ENCODE data around the gene SEMA6A.

SEMA6A gene

GRCh38 chr5:116467465-116467843, 107.2 kb downstream of the SEMA6A start:
- H3K27ac Mint-ChIP-seq, result peak overlapping the region in 2 of 3 experiments; percentile 55 to 82
- no peaks in the 10 kb centered on the region for H3K27me3 Mint-ChIP-seq (ENCODE audit: low read depth)
- TF ChIP-seq, protein P1, sequence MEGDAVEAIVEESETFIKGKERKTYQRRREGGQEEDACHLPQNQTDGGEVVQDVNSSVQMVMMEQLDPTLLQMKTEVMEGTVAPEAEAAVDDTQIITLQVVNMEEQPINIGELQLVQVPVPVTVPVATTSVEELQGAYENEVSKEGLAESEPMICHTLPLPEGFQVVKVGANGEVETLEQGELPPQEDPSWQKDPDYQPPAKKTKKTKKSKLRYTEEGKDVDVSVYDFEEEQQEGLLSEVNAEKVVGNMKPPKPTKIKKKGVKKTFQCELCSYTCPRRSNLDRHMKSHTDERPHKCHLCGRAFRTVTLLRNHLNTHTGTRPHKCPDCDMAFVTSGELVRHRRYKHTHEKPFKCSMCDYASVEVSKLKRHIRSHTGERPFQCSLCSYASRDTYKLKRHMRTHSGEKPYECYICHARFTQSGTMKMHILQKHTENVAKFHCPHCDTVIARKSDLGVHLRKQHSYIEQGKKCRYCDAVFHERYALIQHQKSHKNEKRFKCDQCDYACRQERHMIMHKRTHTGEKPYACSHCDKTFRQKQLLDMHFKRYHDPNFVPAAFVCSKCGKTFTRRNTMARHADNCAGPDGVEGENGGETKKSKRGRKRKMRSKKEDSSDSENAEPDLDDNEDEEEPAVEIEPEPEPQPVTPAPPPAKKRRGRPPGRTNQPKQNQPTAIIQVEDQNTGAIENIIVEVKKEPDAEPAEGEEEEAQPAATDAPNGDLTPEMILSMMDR (IDR thresholded peaks at IDR 0.05; ENCODE audit: unreplicated experiment in 3 of 3), result no peak
- peaks cover 27% of the 10 kb centered on the region for H3K4me1 Mint-ChIP-seq
- H3K4me3 Mint-ChIP-seq, result no peak overlapping the region
- H3K9me3 Mint-ChIP-seq, result peaks cover 4% of the 10 kb centered on the region
- peaks cover 86% of the 10 kb centered on the region for H3K36me3 Mint-ChIP-seq (ENCODE audit: low read depth)

DNA sequence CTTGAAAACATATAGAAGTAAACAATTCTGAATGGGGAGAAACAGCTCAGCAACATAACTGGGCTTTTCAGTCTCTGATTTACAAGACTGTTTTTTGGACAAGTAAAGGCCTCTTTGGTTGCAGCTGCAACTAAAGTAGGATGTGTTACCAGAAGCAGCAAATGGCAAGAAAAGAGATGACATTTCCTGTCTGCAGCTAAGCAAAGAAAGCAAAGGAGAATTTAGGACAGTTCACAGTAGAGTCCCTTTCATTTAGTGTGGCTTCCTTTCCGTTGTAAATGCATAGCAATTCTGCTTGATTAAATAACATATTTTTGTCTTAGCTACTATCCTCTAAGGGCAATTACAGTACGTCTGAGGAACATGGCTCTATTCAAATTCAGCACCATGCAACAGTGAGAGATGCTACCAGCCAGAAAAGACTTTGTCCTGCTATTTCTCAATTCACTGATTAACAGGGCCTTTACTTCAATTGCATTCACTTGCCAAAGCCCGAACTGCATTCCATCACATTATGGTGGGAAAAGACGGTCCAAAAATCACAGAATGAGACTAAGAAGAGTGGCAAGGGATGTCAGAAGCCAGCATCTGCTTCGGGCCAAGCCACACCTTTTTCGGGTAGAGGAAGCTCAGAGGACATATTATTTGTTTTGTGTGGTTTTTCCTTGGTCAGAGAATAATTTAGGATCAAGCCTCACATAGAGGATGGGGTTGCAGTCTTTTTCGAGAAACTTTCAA, 107.7 kb downstream of the SEMA6A start:
- peaks cover 85% of the 10 kb centered on the region for H3K36me3 Mint-ChIP-seq (ENCODE audit: low read depth)
- peaks cover 31% of the 10 kb centered on the region for H3K4me1 Mint-ChIP-seq
- H3K4me3 Mint-ChIP-seq, result no peak overlapping the region
- H3K27ac Mint-ChIP-seq, result peak overlapping the region in 2 of 3 experiments; percentile 15 to 82
- H3K27me3 Mint-ChIP-seq (ENCODE audit: low read depth), result no peaks in the 10 kb centered on the region
- H3K9me3 Mint-ChIP-seq, result peaks cover 4% of the 10 kb centered on the region
- TF ChIP-seq, protein P1 (IDR thresholded peaks at IDR 0.05; ENCODE audit: unreplicated experiment in 3 of 3), result no peak

- Mint-ChIP-seq H3K4me1 (peaks cover 39% of the 10 kb centered on the region), H3K4me3 (no peak overlapping the region), H3K27ac (peak overlapping the region in 1 of 3 experiments; percentile 75), H3K27me3 (ENCODE audit: low read depth) (no peaks in the 10 kb centered on the region), H3K36me3 (ENCODE audit: low read depth) (peaks cover 81% of the 10 kb centered on the region), H3K9me3 (peaks cover 4% of the 10 kb centered on the region)
- TF ChIP-seq, protein P1 (IDR thresholded peaks at IDR 0.05; ENCODE audit: unreplicated experiment in 3 of 3), result no peak
These were observed 109.2 kb downstream of the SEMA6A start for GRCh38 chr5:116465411-116465810.

DNA sequence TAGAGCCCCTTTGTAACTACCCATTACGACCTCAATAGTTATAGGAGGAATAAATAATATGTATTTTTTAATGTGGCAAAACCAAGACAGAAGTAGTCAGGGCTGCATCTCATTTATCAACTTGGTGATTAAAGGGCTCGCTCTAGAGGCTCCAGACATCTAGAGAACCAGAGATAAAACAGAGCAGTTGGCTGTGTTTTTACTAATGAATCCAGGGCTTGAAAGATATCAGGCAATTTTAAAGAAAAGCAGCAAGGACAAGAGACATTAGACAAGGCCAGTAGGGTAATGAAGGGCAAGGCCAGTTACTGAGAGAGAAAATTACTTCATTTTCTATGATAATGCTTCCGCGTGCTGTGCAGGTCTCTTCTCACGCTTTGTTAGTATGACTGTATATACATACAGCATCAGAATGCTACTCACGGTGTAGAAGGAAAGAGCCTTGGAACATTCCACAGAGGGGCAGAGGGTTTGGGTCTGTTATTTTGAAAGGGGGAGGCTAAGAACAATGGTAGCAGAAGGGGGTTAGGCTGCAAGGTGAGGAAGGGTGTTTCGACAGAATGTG, 110.4 kb downstream of the SEMA6A start:
- peaks cover 4% of the 10 kb centered on the region for H3K9me3 Mint-ChIP-seq
- TF ChIP-seq, protein P1 (IDR thresholded peaks at IDR 0.05; ENCODE audit: unreplicated experiment in 3 of 3), result no peak
- peak overlapping the region; percentile 32 to 75 (median 60) for H3K27ac Mint-ChIP-seq

GRCh38 chr5:116462500-116462899, 112.1 kb downstream of the SEMA6A start:
- Mint-ChIP-seq H3K27me3 (ENCODE audit: low read depth) (no peaks in the 10 kb centered on the region), H3K36me3 (ENCODE audit: low read depth) (peaks cover 63% of the 10 kb centered on the region), H3K9me3 (no peaks in the 10 kb centered on the region), H3K27ac (peak overlapping the region in 2 of 3 experiments; percentile 47 to 62), H3K4me3 (no peak overlapping the region), H3K4me1 (peaks cover 38% of the 10 kb centered on the region)
- TF ChIP-seq, protein P1 (IDR thresholded peaks at IDR 0.05; ENCODE audit: unreplicated experiment in 3 of 3), result no peak

More for the DNA sequence above, 110.4 kb downstream of the SEMA6A start:
- Mint-ChIP-seq H3K4me3 (peak overlapping the region in 1 of 3 experiments; percentile 9), H3K36me3 (ENCODE audit: low read depth) (peaks cover 75% of the 10 kb centered on the region), H3K4me1 (peaks cover 39% of the 10 kb centered on the region), H3K27me3 (ENCODE audit: low read depth) (no peaks in the 10 kb centered on the region)
